Activated gamma-delta T cell (primary cell): Measurements from ENCODE around the gene PRDX5.

Experiments
- DNase-seq: peaks from one replicate; lab custom pipeline; 2025; lab: John Stamatoyannopoulos, UW

Gene PRDX5

DNA sequence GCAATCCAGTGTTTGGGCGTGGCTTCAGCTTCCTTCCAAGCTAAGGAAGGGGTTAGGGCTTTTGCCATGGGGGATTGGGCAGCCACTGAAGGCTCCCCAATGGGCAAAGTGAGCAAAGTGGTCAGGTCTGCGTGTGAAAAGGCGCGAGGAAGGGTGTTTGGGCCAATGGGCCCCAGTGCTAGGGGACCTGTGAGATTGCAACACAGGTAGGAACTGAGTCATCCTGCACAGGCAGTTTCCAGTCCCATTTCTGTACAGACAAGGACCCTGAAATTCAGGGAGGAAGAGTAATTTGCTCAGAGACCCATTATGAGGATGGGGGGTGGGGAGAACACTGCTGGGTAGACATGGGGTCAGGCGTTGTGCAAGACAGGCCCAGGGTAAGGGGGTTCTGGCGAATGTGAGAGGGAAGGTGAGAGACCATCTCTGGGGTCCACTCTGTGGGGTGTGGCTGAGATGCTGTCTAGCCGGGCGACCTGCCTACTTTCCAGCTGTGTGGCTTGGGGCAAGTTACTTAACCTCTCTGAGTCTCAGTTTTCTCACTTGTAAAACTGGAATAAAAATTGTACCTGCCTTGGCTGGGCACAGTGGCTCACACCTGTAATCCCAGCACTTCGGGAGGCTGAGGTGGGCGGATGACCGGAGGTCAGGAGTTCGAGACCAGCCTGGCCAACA, 29.4 kb downstream of the PRDX5 start:
- no peak for DNase-seq

DNA sequence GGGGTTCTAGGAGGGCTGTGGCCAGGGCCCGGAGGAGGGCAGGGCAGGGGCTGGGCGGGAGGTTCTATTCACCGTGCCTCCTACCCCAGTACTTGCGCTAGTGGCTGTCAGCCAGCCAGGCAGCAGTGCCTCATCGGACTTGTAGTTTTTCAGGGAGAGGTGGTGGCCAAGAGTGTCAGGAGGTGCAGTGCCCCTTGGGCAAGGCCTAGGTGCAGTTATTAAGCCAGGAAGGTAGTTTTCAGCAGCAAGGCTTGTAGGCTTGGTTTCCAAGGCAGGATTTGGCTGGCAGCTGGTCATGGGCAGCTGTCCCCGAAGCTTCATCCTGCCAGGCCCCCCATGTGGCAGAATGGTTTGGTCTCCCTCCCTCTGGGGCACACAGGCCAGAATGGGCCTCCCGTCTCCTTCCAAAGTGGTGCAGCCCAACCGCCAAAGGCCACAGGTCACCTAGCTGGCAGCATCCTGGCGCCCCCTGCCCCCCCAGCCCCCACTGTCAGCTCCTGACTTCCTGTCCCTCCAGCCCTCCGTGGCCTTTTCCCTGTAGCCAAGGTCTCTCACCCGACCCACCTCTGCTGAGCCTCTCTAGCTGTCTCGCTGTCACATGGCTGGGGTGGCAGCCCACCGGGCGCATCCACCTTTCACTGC, 30.6 kb downstream of the PRDX5 start:
- DNase-seq = no peak

DNA sequence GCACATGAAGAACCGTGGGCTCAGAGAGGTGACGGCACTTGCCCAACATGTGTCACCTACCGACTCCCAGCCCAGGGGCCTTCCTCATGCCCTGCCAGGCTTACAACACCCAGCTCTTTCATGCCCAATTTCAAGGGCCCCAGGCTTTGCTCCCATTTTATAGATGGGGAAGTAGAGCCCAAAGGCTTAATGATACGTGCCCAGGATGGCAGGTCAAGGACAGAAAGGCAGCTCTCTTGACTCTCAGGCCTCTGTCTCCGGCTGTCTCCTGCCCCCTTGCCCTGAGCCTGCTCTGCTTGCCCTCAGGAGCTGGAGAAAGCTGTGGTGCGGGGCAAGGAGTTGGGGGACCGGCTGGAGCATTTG, 31.1 kb downstream of the PRDX5 start:
- DNase-seq = no peak

DNA sequence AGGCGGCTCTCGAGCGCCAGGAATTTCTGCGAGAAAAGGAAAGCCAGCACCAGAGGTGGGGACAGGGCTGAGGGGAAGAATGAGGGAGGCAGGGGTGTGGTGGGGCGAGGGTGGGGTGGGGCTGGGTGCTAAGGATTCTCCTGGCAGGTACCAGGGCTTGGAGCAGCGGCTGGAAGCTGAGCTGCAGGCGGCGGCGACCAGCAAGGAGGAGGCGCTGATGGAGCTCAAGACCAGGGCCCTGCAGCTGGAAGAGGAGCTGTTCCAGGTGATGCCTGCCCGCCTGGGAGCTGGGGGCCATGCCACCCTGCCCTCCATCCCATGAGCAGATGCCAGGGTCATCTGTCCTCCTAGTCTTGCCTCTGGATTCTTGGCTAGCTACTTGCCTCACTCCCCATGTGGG, 31.5 kb downstream of the PRDX5 start:
- no peak for DNase-seq

DNA sequence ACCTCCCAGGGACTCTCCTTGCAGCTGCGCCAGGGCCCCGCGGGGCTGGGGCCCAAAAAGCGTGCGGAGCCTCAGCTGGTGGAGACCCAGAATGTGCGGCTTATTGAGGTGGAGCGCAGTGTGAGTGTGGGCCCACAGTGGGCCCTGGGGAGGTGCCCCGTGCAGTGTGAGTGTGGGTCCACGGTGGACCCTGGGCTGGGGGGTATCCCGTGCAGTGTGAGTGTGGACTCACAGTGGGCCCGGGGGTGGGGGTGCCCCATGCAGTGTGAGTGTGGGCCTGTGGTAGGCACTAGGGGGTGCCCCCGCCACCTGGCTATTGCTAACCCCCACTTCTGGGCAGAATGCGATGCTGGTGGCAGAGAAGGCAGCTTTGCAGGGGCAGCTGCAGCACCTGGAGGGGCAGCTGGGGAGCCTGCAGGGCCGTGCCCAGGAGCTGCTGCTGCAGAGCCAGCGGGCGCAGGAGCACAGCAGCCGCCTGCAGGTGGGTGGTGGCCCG, 33.3 kb downstream of the PRDX5 start:
- DNase-seq = no peak

DNA sequence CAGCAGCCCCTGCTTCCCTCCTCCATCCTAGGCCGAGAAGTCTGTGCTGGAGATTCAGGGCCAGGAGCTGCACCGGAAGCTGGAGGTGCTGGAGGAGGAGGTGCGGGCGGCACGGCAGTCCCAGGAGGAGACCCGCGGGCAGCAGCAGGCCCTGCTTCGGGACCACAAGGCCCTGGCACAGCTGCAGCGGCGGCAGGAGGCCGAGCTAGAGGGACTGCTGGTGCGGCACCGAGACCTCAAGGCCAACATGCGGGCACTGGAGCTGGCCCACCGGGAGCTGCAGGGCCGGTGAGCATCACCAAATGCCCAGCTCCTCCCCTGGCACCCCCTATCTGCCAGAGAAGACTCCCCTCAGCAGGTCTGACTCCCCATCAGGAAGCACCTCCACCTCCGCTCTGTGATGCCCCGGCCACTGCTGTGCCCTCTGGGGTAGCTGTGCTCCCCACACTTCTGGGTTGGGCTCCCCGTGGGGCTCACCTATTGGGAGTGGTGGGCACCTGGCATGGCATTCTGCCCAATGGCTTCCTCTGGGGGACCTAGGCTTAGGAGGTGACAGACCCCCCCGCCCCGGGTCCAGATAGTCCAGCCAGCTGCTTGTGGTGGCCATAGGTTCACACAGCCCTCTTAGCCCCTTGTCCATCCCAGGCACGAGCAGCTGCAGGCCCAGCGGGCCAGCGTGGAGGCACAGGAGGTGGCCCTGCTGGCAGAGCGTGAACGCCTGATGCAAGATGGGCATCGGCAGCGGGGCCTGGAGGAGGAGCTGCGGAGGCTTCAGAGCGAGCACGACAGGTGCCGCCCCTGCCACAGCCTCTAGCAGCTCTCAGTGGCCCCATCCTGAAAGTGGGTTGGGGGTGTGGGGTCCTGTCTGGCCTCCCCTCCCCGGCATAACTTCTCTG, 34.4 kb downstream of the PRDX5 start:
- no peak for DNase-seq

DNA sequence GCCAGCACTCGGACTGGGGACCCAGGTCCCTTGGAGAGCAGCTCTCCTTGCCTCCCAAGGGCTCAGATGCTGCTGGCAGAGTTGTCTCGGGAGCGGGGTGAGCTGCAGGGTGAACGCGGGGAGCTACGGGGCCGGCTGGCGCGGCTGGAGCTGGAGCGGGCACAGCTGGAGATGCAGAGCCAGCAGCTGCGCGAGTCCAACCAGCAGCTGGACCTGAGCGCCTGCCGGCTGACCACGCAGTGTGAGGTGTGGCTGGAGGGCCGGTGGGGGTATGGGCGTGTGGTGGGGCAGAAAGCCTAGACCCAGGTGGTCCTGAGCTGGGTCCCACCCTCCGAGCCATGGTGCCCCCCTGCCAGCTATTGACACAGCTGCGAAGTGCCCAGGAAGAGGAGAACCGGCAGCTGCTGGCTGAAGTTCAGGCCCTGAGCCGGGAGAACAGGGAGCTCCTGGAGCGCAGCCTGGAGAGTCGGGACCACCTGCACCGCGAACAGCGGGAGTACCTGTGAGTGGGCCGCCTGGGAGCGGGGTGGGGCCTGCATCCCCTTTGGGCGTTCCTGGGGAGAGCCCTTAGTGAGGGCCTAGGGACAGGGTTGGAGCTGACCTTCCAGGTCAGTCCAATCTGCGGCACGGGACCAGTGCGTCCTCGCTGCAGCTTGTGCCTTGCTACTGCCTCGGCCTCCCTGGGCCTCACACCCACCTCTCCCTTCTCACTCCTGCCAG, 35.2 kb downstream of the PRDX5 start:
- no peak for DNase-seq

DNA sequence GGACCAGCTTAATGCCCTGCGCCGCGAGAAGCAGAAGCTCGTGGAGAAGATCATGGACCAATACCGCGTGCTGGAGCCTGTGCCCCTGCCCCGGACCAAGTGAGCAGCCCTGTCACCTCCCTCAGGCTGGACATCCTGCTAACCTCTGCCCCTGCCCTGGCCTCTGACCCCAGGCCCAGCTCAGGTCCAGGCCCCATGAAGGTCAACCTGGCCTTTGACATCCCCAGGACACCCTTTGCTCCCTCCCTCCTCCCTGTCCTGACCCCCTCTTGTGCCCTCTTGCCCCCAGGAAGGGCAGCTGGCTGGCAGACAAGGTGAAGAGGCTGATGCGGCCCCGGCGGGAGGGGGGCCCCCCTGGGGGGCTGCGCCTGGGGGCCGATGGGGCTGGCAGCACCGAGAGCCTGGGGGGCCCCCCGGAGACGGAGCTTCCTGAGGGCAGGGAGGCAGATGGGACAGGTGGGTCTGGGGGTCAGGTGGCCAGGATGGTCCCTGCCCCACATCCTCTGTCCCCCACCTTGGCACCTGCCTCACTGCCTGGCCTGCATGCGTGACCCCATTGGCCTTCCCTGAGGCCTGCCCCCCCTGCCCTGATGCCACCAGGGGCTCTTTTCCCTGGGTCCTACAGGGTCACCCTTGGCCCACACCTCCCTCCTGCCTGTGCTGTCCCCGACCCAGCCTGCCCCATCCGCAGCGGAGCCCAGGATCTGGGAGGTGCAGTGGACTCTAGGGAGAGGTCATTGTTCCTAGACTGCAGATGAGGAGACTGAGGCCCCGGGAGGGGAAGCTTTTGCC, 36.0 kb downstream of the PRDX5 start:
- DNase-seq = no peak

DNA sequence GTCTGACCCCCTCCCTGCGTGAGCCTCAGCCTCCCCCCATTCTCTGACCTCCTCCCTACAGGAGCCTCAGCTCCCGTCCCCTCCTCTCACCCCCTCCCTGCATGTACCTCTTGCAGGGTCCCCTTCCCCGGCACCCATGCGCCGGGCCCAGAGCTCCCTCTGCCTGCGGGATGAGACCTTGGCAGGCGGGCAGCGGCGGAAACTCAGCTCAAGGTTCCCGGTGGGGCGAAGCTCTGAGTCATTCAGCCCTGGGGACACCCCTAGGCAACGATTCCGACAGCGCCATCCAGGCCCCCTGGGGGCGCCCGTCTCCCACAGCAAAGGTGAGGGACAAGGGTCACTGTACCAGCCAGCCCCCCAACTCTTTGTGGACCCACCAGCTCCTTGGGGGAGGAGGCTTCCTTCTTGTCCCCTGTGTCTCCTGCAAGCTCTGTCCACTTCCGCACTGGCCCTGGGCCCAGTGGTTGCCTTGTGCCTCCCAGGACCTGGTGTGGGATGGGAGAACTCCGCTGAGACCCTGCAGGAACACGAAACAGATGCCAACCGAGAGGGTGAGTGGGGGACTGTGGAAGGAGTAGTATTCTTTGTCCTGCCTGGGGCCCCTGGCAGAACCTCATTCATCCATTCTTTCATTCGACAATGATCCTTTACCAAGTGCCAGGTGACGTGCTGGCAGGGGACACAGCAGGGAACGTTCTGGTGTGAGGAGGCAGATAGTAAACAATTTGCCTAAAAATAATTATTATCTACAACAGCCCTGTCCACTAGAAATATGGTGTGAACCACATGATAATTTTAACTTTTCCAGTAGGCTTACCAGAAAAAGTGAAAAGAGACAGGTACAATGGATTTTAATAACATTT, 37.4 kb downstream of the PRDX5 start:
- DNase-seq = no peak

DNA sequence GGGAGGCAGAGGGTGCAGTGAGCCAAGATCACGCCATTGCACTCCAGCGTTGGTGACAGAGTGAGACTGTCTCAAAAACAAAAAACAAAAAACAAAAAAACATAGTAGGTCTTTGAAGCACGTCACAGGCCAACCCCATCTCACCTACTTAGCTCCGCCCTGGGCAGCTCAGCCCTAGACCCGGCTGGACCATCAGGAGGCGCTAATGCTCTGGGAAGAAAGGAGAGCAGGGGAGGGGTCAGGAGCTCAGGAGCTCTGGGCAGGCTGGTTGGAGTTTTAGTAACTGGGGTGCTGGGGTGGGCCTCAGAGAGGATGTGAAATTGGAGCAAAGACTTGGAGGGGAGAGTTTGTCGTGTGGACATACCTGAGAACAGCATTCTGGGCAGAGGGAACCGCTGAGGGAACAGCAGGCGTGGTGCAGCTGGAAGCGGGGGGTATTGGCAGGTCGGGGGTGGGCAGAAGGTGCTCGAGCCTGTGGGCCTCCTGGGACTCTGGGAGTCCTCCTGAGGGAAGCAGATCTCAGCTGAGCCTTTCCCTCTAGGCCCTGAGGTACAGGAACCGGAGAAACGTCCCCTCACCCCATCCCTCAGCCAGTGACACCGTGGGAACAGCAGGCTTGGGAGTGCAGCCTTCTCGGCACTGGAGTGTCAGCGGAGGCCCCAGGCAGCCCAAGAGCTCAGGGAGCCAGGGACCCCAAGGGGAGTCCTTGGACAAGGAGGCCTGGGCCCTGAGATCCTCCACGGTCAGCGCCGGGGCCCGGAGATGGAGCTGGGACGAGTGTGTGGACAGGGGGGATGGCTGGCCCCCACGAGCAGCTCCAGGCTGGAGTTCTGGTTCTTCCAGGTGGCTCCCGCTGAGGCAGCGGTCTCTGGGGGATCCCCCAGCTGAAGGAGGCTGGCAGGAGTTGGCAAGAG, 38.8 kb downstream of the PRDX5 start:
- DNase-seq = no peak

DNA sequence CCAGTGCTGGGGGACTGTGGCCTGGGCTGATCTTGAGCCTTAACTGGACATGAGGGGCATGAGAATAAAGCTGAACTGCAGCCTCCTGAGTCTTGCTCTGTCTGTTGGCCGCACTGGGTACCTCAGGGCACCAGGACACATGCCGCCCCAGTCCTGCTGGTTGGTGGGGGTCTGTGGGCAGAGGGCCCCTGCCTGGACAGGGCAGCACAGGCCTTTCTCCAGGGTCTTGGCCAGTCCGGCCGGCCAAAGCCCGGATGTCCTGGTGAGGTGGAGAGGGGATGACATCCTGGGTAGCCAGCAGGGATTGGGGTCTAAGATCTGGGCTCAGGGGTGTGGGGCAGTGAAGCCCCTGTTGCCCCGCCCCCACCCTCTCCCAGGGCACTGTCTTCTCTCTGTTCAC, 39.5 kb downstream of the PRDX5 start:
- no peak for DNase-seq

DNA sequence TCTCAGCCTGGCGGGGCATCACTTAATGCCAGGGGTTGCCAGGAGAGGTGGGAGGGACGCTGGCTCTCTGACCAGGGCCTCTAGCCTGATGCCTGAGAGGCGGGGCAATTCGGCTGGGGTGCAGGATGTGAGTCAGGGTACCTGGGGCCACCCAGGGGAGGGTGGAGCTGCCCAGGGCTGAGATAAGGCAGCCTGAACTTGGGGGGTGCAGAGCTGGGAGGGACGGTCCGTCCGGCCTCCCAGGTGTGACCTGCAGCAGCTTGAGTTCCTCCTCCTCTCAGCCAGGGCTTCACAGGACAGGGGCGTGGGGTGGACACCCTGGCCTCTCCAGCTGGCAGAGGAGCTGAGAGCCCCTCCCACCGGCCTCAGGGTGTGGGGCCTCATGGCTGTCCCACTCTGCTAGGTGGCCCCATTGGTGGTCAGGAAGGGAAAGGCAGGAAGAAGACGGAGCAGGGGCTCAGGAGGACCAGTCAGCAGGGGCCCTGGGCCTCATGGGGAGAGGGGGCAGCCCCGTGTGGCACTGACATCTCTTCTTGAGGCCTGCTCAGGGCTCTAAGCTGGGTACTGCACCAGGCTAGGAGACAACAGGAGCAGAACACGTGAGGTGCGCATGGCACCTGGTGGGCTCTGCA, 40.1 kb downstream of the PRDX5 start:
- DNase-seq = no peak

DNA sequence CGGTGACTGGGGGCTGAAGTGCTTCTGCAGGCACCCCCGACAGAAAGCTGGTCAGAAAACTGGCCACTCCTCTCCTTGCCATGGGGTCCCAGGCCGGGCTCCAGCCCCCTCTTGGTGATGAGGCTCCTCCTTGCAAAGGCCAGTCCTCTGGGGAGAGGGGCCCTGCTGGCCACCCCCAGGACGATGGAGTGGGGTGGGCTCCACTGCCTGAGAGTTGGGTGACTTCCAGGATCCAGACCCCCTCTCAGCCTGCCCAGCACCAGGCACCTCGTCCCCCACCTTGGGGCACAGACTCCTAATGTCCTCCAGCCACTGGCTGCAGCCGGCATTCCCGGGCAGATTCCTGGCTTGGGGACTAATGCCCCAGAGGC, 40.6 kb downstream of the PRDX5 start:
- no peak for DNase-seq

DNA sequence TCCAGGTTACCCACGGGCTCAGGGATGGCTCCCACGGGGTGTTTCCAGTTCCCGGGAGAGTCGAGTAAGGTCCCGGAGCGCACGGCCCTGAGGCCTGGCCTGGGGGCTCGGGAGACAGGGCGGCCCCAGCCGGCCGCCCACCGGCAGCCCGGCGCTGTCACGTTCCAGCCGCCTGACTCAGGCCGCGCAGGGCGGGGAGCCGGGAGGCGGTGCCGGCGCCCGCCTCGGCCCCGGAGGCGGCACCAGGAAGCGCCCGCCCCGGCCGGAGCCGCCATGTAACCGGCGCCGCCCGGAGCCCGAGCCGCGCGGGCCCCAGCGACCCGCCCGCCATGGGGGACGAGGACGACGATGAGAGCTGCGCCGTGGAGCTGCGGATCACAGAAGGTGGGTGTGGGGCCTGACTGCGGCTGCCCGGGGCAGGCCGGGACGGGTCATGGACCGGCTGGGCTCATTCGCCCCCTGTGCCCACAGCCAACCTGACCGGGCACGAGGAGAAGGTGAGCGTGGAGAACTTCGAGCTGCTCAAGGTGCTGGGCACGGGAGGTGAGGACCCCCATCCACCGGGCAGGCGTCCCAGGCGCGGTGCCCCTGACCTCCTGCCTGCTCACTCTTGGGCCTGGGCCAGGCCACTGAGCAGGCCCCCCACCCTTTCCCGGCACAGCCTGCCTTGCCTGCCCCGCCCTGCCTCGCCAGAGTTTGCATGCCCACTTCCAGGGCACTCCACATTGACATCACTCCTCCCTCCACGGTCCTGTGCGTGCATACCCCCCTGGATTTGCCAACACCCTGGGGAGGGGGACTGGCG, 41.2 kb downstream of the PRDX5 start, which contains the start of gene RPS6KA4:
TSS of gene RPS6KA4 (plus strand) at position 256 of the 805 bp plus-strand sequence. CDS start at position 330, 74 bp downstream.
- DNase-seq = peak; percentile 41

DNA sequence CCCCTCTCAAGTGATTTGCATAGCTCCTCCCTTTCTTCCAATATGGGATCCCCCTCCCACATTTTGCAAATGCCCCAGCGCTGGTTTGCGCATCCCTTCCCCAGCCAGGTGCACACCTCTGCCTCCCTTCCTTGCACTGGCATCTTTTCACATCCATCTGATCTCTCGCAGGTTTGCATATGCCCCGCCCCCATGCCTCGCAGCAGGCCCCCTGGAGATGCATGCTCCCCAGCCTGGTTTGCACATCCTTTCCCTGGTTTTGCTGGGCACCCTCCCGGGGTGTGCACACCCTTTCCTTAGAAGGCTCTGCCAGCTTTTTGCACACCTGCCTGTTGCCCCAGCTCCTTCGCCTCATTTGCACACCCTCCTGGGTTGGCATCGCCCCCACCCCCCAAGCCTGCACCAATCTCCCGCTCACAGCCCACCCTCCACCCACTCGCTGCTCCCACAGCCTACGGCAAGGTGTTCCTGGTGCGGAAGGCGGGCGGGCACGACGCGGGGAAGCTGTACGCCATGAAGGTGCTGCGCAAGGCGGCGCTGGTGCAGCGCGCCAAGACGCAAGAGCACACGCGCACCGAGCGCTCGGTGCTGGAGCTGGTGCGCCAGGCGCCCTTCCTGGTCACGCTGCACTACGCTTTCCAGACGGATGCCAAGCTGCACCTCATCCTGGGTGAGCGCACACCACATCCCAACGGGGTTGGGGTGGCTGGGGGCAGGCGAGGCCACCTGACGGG, 42.0 kb downstream of the PRDX5 start:
- DNase-seq = no peak

DNA sequence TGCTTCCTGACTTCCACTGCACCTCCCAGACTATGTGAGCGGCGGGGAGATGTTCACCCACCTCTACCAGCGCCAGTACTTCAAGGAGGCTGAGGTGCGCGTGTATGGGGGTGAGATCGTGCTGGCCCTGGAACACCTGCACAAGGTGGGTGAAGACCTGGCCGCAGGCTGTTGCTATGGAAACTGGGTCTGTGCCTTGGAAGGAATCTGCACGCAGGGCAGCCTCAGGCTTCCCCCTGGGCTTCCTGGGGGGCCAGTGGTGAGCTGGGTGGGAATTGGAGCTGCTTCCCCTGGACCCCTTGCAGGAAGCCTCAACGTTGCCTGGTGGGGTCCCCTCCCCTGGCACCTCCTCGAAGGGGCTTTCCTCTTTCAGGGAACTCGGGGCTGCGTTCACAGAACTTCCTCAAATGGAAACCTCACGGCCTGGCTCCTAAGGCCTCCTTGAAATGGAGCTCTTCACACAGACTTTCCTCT, 42.6 kb downstream of the PRDX5 start:
- DNase-seq = no peak

DNA sequence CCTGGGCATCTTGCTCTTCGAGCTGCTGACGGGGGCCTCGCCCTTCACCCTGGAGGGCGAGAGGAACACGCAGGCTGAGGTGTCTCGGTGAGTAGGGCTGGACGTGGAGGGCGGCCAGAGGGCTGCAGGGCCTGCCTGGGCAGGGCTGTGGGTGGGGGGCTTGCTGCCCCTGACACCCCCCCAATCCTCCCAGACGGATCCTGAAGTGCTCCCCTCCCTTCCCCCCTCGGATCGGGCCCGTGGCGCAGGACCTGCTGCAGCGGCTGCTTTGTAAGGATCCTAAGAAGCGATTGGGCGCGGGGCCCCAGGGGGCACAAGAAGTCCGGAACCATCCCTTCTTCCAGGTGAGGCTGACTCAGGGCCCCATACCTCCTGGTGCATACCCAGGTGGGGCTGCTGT, 43.7 kb downstream of the PRDX5 start:
- no peak for DNase-seq
